MV-4-11 (cell line): Measurements from ENCODE around the gene IFI35.
A peak's percentile ranks its signal among the peaks of the same experiment; 100 is the strongest.
"Not testable (repeated sequence)": the region's sequence is repeated elsewhere in the genome, so short reads cannot be mapped to it uniquely, and the experiment has no call there.

Source experiments
- DNase-seq: peaks from one replicate; lab custom pipeline; 2025; lab: John Stamatoyannopoulos, UW

Gene IFI35

DNA sequence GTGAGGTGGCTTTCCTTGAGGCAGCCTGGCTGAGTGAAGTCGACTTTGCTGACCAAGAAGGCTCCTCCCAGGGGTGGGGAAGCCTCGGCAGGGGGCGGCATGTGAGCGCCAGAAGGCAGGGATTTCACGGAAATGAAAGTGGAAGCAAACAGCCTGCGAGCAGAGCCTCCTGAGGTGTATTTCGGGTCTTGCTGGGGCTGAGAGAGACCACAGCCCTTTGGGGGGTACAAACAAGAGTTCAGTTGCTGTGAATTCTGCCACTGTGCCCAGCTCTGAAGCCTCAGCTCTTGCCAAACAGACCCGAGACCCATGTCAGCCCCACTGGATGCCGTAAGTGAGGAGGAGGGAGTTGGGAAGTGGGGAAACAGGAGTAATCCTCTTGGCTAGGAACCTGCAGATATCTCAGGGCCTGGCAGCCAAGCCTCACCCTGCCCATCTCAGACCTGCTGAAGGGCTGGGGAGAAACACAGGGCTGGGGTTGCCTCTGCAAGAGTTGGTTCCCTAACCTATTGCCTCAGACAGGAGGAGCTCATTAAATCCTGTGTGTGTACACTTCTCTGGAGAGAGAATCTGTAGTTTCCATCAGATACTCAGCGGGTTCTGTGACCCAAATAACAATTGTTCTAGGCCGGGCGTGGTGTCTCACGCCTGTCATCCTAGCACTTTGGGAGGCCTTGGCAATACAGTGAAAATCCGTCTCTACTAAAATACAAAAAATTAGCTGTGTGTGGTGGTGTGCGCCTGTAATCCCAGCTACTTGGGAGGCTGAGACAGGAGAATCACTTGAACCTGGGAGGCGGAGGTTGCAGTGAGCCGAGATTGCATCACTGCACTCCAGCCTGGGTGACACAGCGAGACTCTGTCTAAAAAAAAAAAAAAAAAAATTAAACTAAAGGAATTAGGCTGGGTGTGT lies at the start of gene IFI35:
TSS of gene IFI35 (plus strand) at position 146 of the 913 bp plus-strand sequence. CDS start at position 310, 164 bp downstream.
- DNase-seq, result peak; percentile 89

DNA sequence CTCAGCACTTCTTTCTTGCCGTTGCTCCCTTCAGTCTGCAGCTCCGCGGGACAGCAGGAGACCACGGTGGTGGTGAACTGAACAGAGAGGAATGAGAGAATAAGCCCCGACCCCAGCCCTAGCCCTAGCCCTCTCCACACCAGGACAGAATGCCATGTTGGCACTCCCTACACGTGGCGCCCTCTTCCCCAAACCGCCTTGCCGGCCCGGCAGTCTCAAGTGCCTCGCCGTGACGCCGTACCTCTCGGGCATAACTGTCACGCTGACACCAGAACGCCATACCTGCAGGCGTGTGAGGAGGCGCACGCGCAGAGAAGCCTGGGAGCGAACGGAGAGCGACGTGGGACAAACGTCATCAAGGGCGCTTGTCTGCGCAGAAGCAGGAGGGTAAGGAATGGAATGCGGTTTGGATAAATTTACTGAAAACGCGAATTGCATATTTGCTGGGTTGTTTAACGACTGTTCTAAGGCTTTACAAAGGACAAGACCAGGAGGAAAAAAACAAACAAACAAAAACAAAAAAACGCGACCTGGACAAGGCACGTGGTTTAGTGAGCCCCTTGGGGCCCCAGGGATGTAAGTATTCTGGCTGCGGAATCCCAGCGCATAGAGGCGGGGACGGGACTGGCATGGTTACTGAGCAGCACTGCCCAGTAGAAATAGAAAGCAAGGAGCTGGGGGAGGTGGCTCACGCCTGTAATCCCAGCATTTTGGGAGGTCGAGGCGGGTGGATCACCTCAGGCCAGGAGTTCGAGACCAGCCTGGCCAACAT lies 42.2 kb upstream of the IFI35 start, which contains the start of gene AARSD1:
TSS of gene AARSD1 (minus strand) at position 294 of the 772 bp plus-strand sequence. CDS start at position 280, 14 bp downstream.
- peak; percentile 90 for DNase-seq

DNA sequence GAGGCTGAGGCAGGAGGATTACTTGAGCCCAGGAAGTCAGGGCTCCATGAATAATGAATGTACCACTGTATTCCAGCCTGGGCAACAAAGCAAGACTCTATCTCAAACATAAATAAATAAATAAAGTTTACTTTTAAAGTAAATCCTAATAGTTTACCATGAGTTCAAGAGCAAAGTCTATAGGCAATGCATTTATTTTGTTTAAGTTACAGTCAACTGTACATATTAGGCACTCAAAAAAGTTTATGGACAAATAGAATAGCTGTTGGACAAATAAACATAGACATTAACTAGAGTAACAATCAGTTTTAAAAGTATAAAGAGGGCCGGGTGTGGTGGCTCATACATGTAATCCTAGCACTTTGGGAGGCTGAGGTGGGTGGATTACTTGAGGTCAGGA lies 38.7 kb upstream of the IFI35 start:
- DNase-seq, result no peak

- DNase-seq, result peak; percentile 74
Measured at GRCh38 chr17:42969001-42969581, 37.5 kb upstream of the IFI35 start.

- DNase-seq, result no peak
Measured at GRCh38 chr17:42971589-42971988, 35.0 kb upstream of the IFI35 start.

GRCh38 chr17:42973323-42973722 lies 33.3 kb upstream of the IFI35 start:
- not testable (repeated sequence) for DNase-seq

GRCh38 chr17:42975265-42975664 lies 31.3 kb upstream of the IFI35 start:
- DNase-seq, result no peak

DNA sequence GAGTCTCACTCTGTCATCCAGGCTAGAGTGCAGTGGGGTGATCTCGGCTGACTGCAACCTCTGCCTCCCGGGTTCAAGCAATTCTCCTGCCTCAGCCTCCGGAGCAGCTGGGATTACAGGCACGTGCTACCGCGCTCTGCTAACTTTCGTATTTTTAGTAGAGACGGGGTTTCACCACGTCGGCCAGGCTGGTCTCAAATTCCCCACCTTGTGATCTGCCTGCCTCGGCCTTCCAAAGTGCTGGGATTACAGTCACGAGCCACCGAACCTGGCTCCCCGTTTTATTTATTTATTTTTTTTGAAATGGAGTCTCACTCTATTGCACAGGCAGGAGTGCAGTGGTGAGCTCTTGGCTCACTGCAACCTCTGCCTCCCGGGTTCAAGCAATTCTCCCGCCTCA lies 30.9 kb upstream of the IFI35 start:
- DNase-seq, result not testable (repeated sequence)

GRCh38 chr17:42979511-42980273 lies 26.9 kb upstream of the IFI35 start, which contains the start of gene PTGES3L:
PTGES3L (minus strand) TSS chr17:42980080; CDS start chr17:42980053, 27 bp downstream.
- peak; percentile 62 for DNase-seq

DNA sequence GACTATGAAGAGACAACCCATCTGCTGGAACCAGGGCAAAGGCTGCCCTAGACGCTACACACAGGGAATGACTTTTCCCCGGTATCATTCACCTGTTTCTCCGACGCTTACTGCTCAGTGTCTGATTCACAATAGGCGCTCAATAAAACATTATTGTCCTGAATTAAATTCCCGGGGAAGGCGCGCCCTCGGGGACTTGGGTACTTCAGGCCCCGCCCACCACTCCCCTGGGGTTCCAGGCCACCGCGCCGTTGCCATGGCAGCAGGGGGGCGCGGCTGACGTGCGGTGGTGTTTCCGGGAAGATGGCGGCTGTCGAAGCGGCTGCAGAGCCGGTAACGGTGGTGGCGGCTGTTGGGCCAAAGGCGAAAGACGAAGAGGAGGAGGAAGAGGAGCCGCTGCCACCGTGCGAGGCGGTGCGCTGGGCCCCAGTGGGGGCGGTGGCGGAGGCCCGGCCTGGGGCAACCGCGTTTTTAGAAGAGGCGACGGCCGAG lies 26.3 kb upstream of the IFI35 start, which contains the start of gene RUNDC1:
TSS of gene RUNDC1 (plus strand) at position 292 of the 492 bp plus-strand sequence. CDS start at position 304, 12 bp downstream.
- DNase-seq, result peak; percentile 81

DNA sequence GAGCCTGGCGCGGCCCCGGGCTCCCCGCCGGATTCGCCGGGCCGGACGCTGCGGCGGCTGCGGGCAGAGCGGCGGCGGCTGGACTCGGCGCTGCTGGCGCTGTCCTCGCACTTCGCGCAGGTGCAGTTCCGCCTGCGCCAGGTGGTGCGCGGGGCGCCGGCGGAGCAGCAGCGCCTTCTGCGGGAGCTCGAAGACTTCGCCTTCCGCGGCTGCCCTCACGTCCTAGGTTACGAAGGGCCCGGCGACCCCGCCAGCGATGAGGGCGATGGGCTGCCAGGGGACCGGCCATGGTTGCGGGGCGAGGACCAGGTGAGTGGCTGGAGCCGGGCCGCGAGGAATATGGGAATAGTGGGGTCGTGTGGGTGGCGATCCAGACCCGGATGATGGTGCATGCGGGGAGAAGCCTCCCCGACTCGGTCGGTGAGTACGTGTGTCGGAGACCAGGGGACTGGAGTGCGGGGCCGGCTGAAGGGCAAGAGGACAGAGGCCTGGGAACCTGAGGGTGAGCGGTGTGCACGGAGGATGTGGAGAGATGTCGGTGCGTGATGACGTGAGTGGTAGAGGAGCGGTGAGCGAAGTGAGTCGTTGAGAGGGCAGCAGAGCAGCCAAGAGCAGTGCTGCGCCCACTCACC lies 25.7 kb upstream of the IFI35 start:
- DNase-seq, result peak; percentile 10

DNA sequence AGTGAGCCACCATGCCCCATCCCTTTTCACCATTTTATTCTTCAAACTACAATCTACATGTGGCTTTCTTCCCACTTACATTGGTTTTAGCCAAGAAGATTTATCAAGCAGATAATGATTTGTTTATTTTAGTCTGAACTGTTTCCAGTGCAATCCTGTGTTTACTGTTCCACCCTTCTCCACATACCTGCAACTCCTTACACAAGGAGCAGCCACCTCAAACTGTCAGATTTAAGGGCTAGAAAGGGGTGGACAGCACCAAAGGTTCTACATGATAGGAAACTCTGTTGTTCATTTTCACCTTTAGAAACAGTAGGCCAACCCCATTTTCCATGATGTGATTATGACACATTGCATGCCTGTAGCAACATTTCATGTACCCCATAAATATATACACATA lies 24.3 kb upstream of the IFI35 start:
- no peak for DNase-seq

DNA sequence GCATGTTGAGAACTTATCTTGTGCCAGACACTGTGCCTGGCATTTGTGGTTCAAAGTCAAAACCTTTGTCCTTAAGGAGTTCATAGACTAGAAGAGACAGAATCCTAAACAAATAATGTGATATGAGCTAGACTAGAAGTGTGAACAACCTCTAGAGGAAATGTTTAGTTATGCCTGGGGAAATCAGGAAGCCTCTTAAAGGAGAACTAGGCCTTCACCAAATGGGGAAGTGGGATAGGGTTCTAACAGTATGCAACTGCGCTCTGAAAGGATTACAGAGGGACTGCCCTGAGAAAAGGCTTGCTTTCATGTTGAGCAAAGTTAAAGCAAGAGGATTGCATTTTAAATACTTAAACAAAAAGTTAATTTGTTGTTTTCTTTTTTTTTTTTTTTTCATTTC lies 21.4 kb upstream of the IFI35 start:
- peak; percentile 97 for DNase-seq

DNA sequence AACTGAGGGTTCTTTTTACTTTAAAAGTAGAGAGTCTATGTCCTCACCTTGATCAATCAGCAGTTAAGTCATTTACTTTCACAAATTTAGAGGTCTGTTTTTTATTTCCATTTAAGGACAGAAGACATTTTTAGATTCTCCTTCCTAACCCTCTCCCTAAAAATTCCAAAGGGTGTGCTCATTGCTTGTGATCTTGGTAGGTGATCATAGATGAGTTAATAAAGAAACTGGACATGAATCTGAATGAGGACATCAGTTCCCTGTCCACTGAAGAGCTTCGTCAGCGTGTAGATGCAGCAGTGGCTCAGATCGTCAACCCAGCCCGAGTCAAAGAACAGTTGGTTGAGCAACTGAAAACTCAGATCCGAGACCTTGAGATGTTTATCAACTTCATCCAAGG lies 17.4 kb upstream of the IFI35 start:
- DNase-seq, result no peak

GRCh38 chr17:42989726-42990652 lies 16.6 kb upstream of the IFI35 start:
- no peak for DNase-seq

- DNase-seq, result no peak
Measured at GRCh38 chr17:42991471-42991870, 15.1 kb upstream of the IFI35 start.

DNA sequence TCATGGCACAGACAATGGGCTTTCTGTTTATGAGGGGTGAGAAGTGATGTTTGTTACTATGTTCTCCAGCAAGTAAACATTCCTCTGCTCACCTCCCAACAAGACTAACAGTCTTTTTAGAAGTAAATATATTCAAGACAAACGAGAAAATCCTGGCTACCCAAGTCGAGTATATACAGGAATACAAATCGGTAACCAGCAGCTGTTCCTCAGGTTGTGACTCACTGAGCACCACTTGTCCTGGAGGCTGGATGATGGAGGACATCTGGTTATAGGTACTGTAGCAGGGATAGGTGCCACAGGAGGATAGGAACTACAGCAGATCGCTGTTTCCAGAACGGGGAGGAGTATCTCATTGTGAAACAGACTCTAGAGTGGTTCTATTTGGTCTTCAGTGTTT lies 13.7 kb upstream of the IFI35 start:
- no peak for DNase-seq

GRCh38 chr17:42993913-42994312 lies 12.7 kb upstream of the IFI35 start:
- not testable (repeated sequence) for DNase-seq

DNA sequence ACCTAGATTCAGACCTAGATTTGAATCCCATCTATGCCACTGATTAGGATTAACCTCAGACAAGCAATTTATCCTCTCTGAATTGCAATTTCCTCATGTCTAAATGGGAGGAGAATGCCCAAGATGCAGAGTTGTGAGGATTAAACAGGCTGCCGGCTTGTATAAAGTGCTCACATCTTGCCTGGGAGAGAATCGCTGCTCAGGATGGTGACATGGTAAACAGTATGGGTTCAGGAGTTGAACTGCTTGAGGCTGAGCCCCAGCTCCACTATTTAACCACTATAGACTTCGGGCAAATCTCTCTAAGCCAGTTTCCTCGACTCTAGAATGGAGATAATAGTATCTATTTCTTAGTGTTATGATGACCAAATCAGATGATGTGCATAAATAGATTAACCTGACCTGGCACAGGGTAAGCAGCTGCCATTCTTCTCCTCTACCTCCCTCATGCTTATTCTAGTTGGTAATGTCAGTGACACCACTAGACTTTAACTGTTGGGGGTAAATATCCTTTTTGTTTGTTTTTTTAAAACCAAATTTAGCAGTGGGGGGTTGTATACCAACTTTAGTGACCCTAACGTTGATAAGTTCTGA lies 9.1 kb upstream of the IFI35 start:
- no peak for DNase-seq
